Spleen (tissue), 11 donors: Measurements from ENCODE around the gene FEM1B. TPM values are rescaled to one million over a fixed set of nuclear protein-coding genes. Genes with fewer than 3 reads are reported as not detected.

Source experiments
- DNase-seq: peaks from one replicate; pipeline ENCODE4 v3.0.0-alpha.2; 2020
- H3K27ac ChIP-seq, 8 donors: fragments of 200-600 bp; sonication (generic) in 7 of 8; 1 replicate in 4 of 8; 2 replicates in 4 of 8; pipeline versions ENCODE4 v1.5.0 to v1.8.0; 2016 to 2021; ENCODE audit warnings: inconsistent platforms in 4 of 8, mild to moderate bottlenecking in 4 of 8, moderate library complexity in 1 of 8
- H3K27me3 ChIP-seq, 7 donors: fragments of 200-600 bp; sonication (generic) in 6 of 7; replicated peaks in 1 of 7; 1 replicate in 4 of 7; 2 replicates in 3 of 7; pipeline versions ENCODE4 v1.5.0 to v1.8.0; 2016 to 2021; ENCODE audit warnings: inconsistent platforms in 3 of 7, mild to moderate bottlenecking in 1 of 7
- H3K36me3 ChIP-seq, 6 donors: fragments of 200-600 bp; sonication (generic) in 5 of 6; 1 replicate in 4 of 6; 2 replicates in 2 of 6; pipeline versions ENCODE4 v1.5.0 to v1.8.0; 2016 to 2021; ENCODE audit warnings: inconsistent platforms in 2 of 6
- H3K4me1 ChIP-seq, 6 donors: fragments of 200-600 bp; sonication (generic) in 5 of 6; 1 replicate in 3 of 6; 2 replicates in 3 of 6; pipeline versions ENCODE4 v1.5.0 to v1.8.0; 2016 to 2021; ENCODE audit warnings: inconsistent platforms in 3 of 6
- H3K4me3 ChIP-seq, 8 donors: fragments of 200-600 bp; sonication (generic) in 7 of 8; 1 replicate in 4 of 8; 2 replicates in 4 of 8; pipeline versions ENCODE4 v1.5.0 to v1.8.0; 2016 to 2021; ENCODE audit warnings: inconsistent platforms in 4 of 8, mild to moderate bottlenecking in 4 of 8, moderate library complexity in 2 of 8
- H3K9me3 ChIP-seq, 8 donors: fragments of 200-600 bp; sonication (generic) in 7 of 8; 1 replicate in 4 of 8; 2 replicates in 4 of 8; pipeline versions ENCODE4 v1.5.0 to v1.8.0; 2016 to 2021; ENCODE audit warnings: inconsistent platforms in 4 of 8
- POLR2A ChIP-seq, 3 donors: fragments of 450-650 bp; IDR thresholded peaks; one replicate each; pipeline ENCODE4 v1.5.1; 2017; ENCODE audit warnings: antibody characterized with exemption in 3 of 3, mild to moderate bottlenecking in 1 of 3
- POLR2AphosphoS5 ChIP-seq, 3 donors: sonication (generic); formaldehyde crosslinking; IDR thresholded peaks; one replicate each; pipeline ENCODE4 v1.5.1; 2017; ENCODE audit warnings: antibody characterized with exemption in 3 of 3
- WGBS, 5 donors: extraction: QIAGEN DNeasy Blood & Tissue Kit in 3 of 5; methylation state at CpG; one replicate each; pipeline versions ENCODE4 v1.1.5 to v1.1.7; 2013 to 2018; 5-methylcytosine and 5-hydroxymethylcytosine counted together
- intact Hi-C: fragments of 100-400 bp; cut with DNase I; formaldehyde crosslinking; loops from one replicate; pipeline ENCODE4 v1.15.0; 2023; ENCODE audit warnings: low total_unique reads
- polyA plus RNA-seq, 3 donors: library from polyadenylated mRNA; stranded (reverse); fragments of 200-250 nt; gene quantifications; one replicate each; pipeline ENCODE4 v1.2.1, GENCODE V29; 2013
- total RNA-seq, 7 donors: library from RNA; depleted of rRNA in 3 of 7; stranded (reverse); fragments of >200 nt in 3 of 7; fragmentation: NEBNext Ultra II Directional in 4 of 7; extraction: Animal tissue kit (Norgen Biotek cat#: 25700) in 4 of 7; gene quantifications; one replicate each; pipeline versions ENCODE4 v1.1.0 to v1.2.1, GENCODE V29; 2016 to 2021
- TF ChIP-seq, protein P1 (sequence below), 11 experiments: fragments of 200-600 bp in 7 of 11; fragments of 450-650 bp in 4 of 11; sonication (generic) in 4 of 11; IDR thresholded peaks in 8 of 11; conservative IDR thresholded peaks in 3 of 11; 1 replicate in 7 of 11; 2 replicates in 4 of 11; pipeline versions ENCODE4 v1.4.0 to v1.8.0; 2016 to 2021; ENCODE audit warnings: antibody characterized with exemption in 11 of 11, inconsistent platforms in 4 of 11, mild to moderate bottlenecking in 1 of 11
- donor health status: healthy with polysubstance abuse.
- donor health status: DM: no; HTN: no; CAD: no; lungs with moderate emphysema.
- donor health status: DM: no; HTN: no; CAD: no.
- donor health status: Bipolar disorder and iron deficiency.
- donor health status: healthy.
- donor health status: DM: no; HTN: no; CAD: no.
- donor health status: DM: yes; HTN: yes; CAD: no.

FEM1B gene
- total and polyA plus RNA-seq, 10 donors: 6.2 to 63.5 (median 44.9) TPM

DNA sequence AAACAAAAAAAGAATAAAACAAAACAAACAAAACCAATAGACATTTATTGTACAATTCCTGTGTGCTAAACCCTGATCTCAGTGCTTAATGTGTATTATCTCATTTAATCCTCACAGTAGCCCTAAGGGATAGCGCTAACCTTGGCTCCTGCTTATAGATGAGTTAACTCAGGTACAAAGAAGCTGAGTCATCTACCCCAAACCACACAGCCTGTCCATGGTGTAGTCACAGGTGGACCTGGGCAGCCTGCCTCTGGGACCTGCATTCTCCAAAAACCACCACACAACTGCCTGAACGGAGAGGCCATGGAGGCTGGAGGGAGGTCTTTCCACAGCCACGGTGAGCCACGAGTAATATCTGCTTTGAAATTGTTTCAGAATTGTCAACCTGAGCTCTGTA, 42.5 kb upstream of the FEM1B start:
- Histone ChIP-seq H3K36me3 (no peaks in the 10 kb centered on the region), H3K27ac (no peak overlapping the region)

DNA sequence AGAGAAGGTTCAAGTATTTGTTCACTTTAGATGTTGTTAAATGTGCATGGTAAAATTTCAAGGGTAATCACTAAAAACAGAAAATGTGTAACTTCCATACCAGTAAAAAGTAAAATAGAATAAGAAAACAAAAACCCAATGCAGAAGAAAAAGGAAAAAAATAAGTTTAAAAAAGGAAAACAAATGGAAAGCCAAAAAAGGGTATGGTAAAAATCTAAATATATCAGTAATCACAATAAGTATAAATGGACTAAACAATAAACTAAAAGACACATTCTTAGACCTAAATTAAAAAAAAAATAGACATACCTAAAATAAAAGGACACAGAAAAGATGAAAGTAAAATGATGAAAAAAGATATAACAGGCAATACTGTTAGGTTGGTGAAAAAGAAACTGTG, 38.5 kb upstream of the FEM1B start:
- no peak overlapping the region for H3K27ac ChIP-seq
- DNase-seq: no peak
- H3K4me1 ChIP-seq: peaks cover 0 to 2% (median 0%) of the 10 kb centered on the region in 6 donors
- intact Hi-C loops: loop anchor here (10.0 kb wide), 1 partner anchor 64 kb away; no protein-coding TSS in a partner anchor
- H3K36me3 ChIP-seq: no peaks in the 10 kb centered on the region
- H3K4me3 ChIP-seq: no peak overlapping the region
- TF ChIP-seq, protein P1, sequence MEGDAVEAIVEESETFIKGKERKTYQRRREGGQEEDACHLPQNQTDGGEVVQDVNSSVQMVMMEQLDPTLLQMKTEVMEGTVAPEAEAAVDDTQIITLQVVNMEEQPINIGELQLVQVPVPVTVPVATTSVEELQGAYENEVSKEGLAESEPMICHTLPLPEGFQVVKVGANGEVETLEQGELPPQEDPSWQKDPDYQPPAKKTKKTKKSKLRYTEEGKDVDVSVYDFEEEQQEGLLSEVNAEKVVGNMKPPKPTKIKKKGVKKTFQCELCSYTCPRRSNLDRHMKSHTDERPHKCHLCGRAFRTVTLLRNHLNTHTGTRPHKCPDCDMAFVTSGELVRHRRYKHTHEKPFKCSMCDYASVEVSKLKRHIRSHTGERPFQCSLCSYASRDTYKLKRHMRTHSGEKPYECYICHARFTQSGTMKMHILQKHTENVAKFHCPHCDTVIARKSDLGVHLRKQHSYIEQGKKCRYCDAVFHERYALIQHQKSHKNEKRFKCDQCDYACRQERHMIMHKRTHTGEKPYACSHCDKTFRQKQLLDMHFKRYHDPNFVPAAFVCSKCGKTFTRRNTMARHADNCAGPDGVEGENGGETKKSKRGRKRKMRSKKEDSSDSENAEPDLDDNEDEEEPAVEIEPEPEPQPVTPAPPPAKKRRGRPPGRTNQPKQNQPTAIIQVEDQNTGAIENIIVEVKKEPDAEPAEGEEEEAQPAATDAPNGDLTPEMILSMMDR (IDR thresholded peaks at IDR 0.05 in 8 of 11, conservative IDR thresholded peaks at IDR 0.05 in 3 of 11): no peak
- TF ChIP-seq POLR2A (IDR thresholded peaks at IDR 0.05) (no peak), POLR2AphosphoS5 (IDR thresholded peaks at IDR 0.05) (no peak)
- H3K27me3 ChIP-seq: no peaks in the 10 kb centered on the region
- H3K9me3 ChIP-seq: peaks cover 0 to 30% (median 25%) of the 10 kb centered on the region in 8 donors

More for the DNA sequence above, 42.5 kb upstream of the FEM1B start:
- DNase-seq: no peak
- no peak overlapping the region for H3K4me3 ChIP-seq
- no peaks in the 10 kb centered on the region for H3K27me3 ChIP-seq
- intact Hi-C loops: loop anchor here (10.0 kb wide), 1 partner anchor 60 kb away; no protein-coding TSS in a partner anchor
- H3K9me3 ChIP-seq: no peaks in the 10 kb centered on the region
- TF ChIP-seq, protein P1 (IDR thresholded peaks at IDR 0.05 in 8 of 11, conservative IDR thresholded peaks at IDR 0.05 in 3 of 11): no peak
- no peak for TF ChIP-seq POLR2AphosphoS5 (IDR thresholded peaks at IDR 0.05)
- 81 to 97% (median 86%) methylated on average over 4 of the region's 4 CpGs for WGBS, 5 donors
- H3K4me1 ChIP-seq: peaks cover 4 to 32% (median 6%) of the 10 kb centered on the region in 6 donors

DNA sequence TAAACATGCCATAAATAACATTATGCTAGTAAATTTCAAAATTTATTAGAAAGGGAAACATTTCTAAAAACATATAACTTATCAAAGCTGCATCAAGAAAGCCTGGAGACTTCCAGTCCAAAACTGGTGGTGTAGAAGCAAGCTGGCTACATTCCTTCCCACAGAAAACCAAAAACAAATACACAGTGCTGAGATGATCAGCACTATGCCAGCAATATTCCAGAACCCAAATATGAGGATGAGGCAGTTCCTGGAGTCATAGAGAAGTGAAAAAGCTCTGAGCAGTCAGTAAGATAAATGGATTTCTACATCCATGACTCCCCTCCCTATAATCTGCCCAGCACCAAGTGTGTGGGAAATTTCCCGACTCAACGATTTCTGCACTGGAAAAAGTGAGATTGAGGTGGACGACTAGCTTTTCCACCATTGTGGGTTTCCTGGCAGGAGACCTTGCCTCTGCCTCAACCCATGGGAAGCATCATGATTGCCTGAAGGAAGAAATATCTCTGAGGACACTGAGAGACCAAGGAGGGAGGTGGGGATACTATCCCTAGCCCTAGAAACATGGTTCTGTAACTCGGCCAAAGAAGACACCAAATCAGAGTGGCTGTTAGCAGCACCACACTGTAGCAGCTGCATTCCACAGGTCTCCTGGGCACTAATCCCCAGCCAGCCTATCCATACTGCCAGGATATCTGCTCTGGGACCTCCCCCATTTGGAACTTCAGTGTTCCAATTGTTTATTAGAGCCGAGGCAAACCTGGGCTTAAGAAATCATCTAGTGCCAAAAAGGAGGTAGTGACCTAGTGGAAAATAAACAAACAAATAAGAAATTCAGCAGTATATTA, 36.2 kb upstream of the FEM1B start:
- TF ChIP-seq POLR2A (IDR thresholded peaks at IDR 0.05) (no peak), POLR2AphosphoS5 (IDR thresholded peaks at IDR 0.05) (no peak)
- Histone ChIP-seq H3K4me3 (no peak overlapping the region), H3K9me3 (peaks cover 0 to 44% (median 39%) of the 10 kb centered on the region in 8 donors), H3K27me3 (no peaks in the 10 kb centered on the region), H3K4me1 (no peaks in the 10 kb centered on the region), H3K36me3 (no peaks in the 10 kb centered on the region), H3K27ac (no peak overlapping the region)
- intact Hi-C loops: loop anchor here (10.0 kb wide), 1 partner anchor 143 kb away; no protein-coding TSS in a partner anchor
- no peak for DNase-seq
- WGBS, 5 donors: 82 to 92% (median 89%) methylated on average over 5 of the region's 5 CpGs

DNA sequence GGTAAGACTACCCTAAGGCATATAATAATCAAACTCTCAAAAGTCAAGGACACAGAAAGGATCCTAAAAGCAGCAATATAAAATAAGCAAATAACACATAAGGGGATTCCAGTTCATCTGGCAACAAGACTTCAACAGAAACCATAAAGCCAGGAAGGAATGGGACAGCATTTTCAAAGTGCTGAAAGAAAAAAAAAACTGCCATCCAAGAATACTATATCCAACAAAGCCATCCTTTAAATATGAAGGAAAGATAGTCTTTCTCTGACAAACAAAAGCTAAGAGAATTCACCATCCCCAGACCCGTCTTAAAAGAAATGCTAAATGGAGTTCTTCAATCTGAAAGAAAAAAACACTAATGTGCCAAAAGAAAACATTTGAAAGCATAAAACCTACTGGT, 33.3 kb upstream of the FEM1B start:
- Histone ChIP-seq H3K36me3 (no peaks in the 10 kb centered on the region), H3K4me3 (no peak overlapping the region), H3K27me3 (no peaks in the 10 kb centered on the region), H3K27ac (no peak overlapping the region), H3K4me1 (peaks cover 0 to 7% (median 0%) of the 10 kb centered on the region in 6 donors), H3K9me3 (peaks cover 0 to 44% (median 39%) of the 10 kb centered on the region in 8 donors)
- TF ChIP-seq POLR2A (IDR thresholded peaks at IDR 0.05): no peak
- TF ChIP-seq, protein P1 (IDR thresholded peaks at IDR 0.05 in 8 of 11, conservative IDR thresholded peaks at IDR 0.05 in 3 of 11): no peak
- TF ChIP-seq POLR2AphosphoS5 (IDR thresholded peaks at IDR 0.05): no peak
- intact Hi-C loops: loop anchor here (10.0 kb wide), 1 partner anchor 141 kb away; no protein-coding TSS in a partner anchor
- DNase-seq: no peak
- 90 to 100% (median 95%) methylated on average over 1 of the region's 1 CpG for WGBS, 5 donors
